ENCODE results near the gene ATP6V1E1.

Gene ATP6V1E1

DNA sequence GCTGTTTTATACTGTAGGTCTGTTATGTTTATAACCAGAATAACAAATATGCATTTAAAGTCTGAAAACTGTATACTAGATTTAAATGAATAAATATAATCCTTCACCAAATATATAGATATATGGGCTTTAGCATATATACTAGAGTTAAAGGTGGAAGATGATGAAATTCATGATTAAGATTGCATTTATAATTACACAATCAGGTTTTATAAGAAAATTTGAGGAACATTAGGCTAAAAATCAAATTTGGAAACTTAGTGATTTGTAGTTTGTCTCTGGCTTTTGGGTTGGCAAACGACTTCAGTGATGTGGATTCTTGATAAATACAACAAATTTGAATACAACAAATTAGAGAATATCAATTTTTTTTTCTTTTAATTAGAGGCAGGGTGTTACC is 20.0 kb upstream of the ATP6V1E1 start:
- ATAC-seq, result no peak
- TF ChIP-seq, protein P1, sequence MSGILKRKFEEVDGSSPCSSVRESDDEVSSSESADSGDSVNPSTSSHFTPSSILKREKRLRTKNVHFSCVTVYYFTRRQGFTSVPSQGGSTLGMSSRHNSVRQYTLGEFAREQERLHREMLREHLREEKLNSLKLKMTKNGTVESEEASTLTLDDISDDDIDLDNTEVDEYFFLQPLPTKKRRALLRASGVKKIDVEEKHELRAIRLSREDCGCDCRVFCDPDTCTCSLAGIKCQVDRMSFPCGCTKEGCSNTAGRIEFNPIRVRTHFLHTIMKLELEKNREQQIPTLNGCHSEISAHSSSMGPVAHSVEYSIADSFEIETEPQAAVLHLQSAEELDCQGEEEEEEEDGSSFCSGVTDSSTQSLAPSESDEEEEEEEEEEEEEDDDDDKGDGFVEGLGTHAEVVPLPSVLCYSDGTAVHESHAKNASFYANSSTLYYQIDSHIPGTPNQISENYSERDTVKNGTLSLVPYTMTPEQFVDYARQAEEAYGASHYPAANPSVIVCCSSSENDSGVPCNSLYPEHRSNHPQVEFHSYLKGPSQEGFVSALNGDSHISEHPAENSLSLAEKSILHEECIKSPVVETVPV (CRISPR knock-in tag; IDR thresholded peaks at IDR 0.05), result no peak
- TF ChIP-seq, protein P2, sequence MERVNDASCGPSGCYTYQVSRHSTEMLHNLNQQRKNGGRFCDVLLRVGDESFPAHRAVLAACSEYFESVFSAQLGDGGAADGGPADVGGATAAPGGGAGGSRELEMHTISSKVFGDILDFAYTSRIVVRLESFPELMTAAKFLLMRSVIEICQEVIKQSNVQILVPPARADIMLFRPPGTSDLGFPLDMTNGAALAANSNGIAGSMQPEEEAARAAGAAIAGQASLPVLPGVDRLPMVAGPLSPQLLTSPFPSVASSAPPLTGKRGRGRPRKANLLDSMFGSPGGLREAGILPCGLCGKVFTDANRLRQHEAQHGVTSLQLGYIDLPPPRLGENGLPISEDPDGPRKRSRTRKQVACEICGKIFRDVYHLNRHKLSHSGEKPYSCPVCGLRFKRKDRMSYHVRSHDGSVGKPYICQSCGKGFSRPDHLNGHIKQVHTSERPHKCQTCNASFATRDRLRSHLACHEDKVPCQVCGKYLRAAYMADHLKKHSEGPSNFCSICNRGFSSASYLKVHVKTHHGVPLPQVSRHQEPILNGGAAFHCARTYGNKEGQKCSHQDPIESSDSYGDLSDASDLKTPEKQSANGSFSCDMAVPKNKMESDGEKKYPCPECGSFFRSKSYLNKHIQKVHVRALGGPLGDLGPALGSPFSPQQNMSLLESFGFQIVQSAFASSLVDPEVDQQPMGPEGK (CRISPR knock-in tag; IDR thresholded peaks at IDR 0.05; ENCODE audit: borderline replicate concordance), result no peak
- TF ChIP-seq ZNF8 (CRISPR knock-in tag; IDR thresholded peaks at IDR 0.05), result no peak
- no peak for TF ChIP-seq ZC3H10 (CRISPR knock-in tag; IDR thresholded peaks at IDR 0.05)
- TF ChIP-seq, protein P3, sequence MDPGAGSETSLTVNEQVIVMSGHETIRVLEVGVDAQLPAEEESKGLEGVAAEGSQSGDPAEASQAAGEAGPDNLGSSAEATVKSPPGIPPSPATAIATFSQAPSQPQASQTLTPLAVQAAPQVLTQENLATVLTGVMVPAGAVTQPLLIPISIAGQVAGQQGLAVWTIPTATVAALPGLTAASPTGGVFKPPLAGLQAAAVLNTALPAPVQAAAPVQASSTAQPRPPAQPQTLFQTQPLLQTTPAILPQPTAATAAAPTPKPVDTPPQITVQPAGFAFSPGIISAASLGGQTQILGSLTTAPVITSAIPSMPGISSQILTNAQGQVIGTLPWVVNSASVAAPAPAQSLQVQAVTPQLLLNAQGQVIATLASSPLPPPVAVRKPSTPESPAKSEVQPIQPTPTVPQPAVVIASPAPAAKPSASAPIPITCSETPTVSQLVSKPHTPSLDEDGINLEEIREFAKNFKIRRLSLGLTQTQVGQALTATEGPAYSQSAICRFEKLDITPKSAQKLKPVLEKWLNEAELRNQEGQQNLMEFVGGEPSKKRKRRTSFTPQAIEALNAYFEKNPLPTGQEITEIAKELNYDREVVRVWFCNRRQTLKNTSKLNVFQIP (CRISPR knock-in tag; IDR thresholded peaks at IDR 0.05; ENCODE audit: borderline replicate concordance, low read depth), result no peak
- TF ChIP-seq ZNF70 (CRISPR knock-in tag; IDR thresholded peaks at IDR 0.05), result no peak
- TF ChIP-seq GLIS3 (CRISPR knock-in tag; IDR thresholded peaks at IDR 0.05), result no peak
- TF ChIP-seq ZFP3 (CRISPR knock-in tag; IDR thresholded peaks at IDR 0.05), result no peak
- no peak for TF ChIP-seq RARB (CRISPR knock-in tag; IDR thresholded peaks at IDR 0.05)
- no peak for TF ChIP-seq SNAI2 (CRISPR knock-in tag; IDR thresholded peaks at IDR 0.05)
- TF ChIP-seq, protein P4, sequence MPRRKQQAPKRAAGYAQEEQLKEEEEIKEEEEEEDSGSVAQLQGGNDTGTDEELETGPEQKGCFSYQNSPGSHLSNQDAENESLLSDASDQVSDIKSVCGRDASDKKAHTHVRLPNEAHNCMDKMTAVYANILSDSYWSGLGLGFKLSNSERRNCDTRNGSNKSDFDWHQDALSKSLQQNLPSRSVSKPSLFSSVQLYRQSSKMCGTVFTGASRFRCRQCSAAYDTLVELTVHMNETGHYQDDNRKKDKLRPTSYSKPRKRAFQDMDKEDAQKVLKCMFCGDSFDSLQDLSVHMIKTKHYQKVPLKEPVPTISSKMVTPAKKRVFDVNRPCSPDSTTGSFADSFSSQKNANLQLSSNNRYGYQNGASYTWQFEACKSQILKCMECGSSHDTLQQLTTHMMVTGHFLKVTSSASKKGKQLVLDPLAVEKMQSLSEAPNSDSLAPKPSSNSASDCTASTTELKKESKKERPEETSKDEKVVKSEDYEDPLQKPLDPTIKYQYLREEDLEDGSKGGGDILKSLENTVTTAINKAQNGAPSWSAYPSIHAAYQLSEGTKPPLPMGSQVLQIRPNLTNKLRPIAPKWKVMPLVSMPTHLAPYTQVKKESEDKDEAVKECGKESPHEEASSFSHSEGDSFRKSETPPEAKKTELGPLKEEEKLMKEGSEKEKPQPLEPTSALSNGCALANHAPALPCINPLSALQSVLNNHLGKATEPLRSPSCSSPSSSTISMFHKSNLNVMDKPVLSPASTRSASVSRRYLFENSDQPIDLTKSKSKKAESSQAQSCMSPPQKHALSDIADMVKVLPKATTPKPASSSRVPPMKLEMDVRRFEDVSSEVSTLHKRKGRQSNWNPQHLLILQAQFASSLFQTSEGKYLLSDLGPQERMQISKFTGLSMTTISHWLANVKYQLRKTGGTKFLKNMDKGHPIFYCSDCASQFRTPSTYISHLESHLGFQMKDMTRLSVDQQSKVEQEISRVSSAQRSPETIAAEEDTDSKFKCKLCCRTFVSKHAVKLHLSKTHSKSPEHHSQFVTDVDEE (CRISPR knock-in tag; IDR thresholded peaks at IDR 0.05), result no peak
- TF ChIP-seq ESRRG (CRISPR knock-in tag; IDR thresholded peaks at IDR 0.05), result no peak
- no peak for TF ChIP-seq CSDC2 (CRISPR knock-in tag; IDR thresholded peaks at IDR 0.05)
- TF ChIP-seq ISL1 (CRISPR knock-in tag; IDR thresholded peaks at IDR 0.05), result no peak
- TF ChIP-seq PPARA (CRISPR knock-in tag; IDR thresholded peaks at IDR 0.05; ENCODE audit: borderline replicate concordance), result no peak
- TF ChIP-seq TOX (CRISPR knock-in tag; IDR thresholded peaks at IDR 0.05; ENCODE audit: borderline replicate concordance), result no peak

DNA sequence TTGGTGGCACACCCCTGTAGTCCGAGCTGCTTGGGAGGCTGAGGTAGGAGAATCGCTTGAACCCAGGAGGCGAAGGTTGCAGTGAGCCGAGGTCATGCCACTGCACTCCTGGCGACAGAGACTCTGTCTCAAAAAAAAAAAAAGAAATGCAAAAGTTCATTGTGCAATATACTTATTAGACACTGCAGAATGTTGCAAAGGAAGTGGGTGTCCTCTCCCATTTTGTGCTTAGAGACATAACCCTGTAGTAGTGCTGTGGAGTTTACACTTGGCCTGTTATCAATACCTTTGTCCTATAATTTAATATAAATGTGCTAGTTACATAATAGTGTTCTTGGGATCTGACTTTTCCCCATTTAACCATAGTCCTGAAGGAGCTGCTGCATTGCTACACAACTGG is 19.4 kb upstream of the ATP6V1E1 start:
- TF ChIP-seq RARB (CRISPR knock-in tag; IDR thresholded peaks at IDR 0.05), result no peak
- TF ChIP-seq OSR1 (CRISPR knock-in tag; IDR thresholded peaks at IDR 0.05), result no peak
- no peak for TF ChIP-seq ZFP30 (CRISPR knock-in tag; IDR thresholded peaks at IDR 0.05)
- TF ChIP-seq, protein P2 (CRISPR knock-in tag; IDR thresholded peaks at IDR 0.05; ENCODE audit: borderline replicate concordance), result no peak
- TF ChIP-seq, protein P4 (CRISPR knock-in tag; IDR thresholded peaks at IDR 0.05), result no peak
- TF ChIP-seq ZC3H10 (CRISPR knock-in tag; IDR thresholded peaks at IDR 0.05), result no peak
- no peak for TF ChIP-seq ZNF70 (CRISPR knock-in tag; IDR thresholded peaks at IDR 0.05)
- TF ChIP-seq CSDC2 (CRISPR knock-in tag; IDR thresholded peaks at IDR 0.05), result no peak
- TF ChIP-seq, protein P3 (CRISPR knock-in tag; IDR thresholded peaks at IDR 0.05; ENCODE audit: borderline replicate concordance, low read depth), result no peak
- no peak for TF ChIP-seq BACH2 (CRISPR knock-in tag; IDR thresholded peaks at IDR 0.05; ENCODE audit: borderline replicate concordance)
- no peak for TF ChIP-seq TCF4 (CRISPR knock-in tag; IDR thresholded peaks at IDR 0.05; ENCODE audit: borderline replicate concordance)
- no peak for TF ChIP-seq PPARA (CRISPR knock-in tag; IDR thresholded peaks at IDR 0.05; ENCODE audit: borderline replicate concordance)
- no peak for ATAC-seq

Measured in SK-N-SH treated with all-trans-retinoic acid at 6 μM for 48 hours (cell line).